ENCODE data around the gene CD2.

CD2 gene

GRCh38 chr1:116738673-116739370 lies 15.4 kb upstream of the CD2 start:
- Histone ChIP-seq H3K4ac (ENCODE audit: low read length) (no peak overlapping the region), H3K79me1 (ENCODE audit: low read depth, low read length) (no peaks in the 10 kb centered on the region), H2AK5ac (ENCODE audit: low read depth, low read length) (no peak overlapping the region), H3K4me3 (ENCODE audit: low read length in 2 of 2) (no peak overlapping the region), H2BK5ac (ENCODE audit: low read length) (no peak overlapping the region), H3K36me3 (replicated peaks in 1 of 2; ENCODE audit: control insufficient read depth in 2 of 2, insufficient read depth in 2 of 2, low read length in 2 of 2) (no peaks in the 10 kb centered on the region), H2AFZ (ENCODE audit: low read length) (no peak overlapping the region), H3K18ac (ENCODE audit: low read length) (no peak overlapping the region), H2BK120ac (ENCODE audit: low read depth, low read length) (no peak overlapping the region), H3K23ac (ENCODE audit: low read depth, low read length, poor library complexity) (no peak overlapping the region), H2BK12ac (ENCODE audit: low read length) (no peak overlapping the region), H3K9me3 (replicated peaks in 1 of 2; ENCODE audit: control insufficient read depth in 2 of 2, insufficient read depth in 1 of 2, low read depth in 1 of 2, low read length in 2 of 2) (peaks cover 9 to 16% of the 10 kb centered on the region in 2 donors), H4K8ac (ENCODE audit: low read depth, low read length) (no peak overlapping the region), H3K14ac (ENCODE audit: low read length) (no peak overlapping the region), H3K27ac (replicated peaks; ENCODE audit: low read length) (no peak overlapping the region), H2BK15ac (ENCODE audit: low read length) (no peak overlapping the region), H4K91ac (ENCODE audit: low read depth, low read length, poor library complexity) (no peak overlapping the region), H3K4me2 (ENCODE audit: insufficient read depth, low read length, poor library complexity, severe bottlenecking) (no peak overlapping the region), H3K9ac (ENCODE audit: low read depth, low read length, poor library complexity) (no peak overlapping the region), H3K27me3 (ENCODE audit: control insufficient read depth in 3 of 3, insufficient read depth in 3 of 3, low read depth in 1 of 3, low read length in 3 of 3) (peaks cover 0 to 5% (median 0%) of the 10 kb centered on the region in 3 experiments), H3K4me1 (ENCODE audit: control insufficient read depth in 2 of 2, insufficient read depth in 1 of 2, low read depth in 1 of 2, low read length in 2 of 2) (peaks cover 0 to 2% of the 10 kb centered on the region in 2 donors)
- WGBS, 2 donors (ENCODE audit: extremely low coverage in 2 of 2, insufficient read length in 2 of 2, insufficient replicate concordance in 1 of 2) = no CpG with 5 or more reads among the region's 9 CpGs
- no peak for DNase-seq (ENCODE audit: low spot score)

DNA sequence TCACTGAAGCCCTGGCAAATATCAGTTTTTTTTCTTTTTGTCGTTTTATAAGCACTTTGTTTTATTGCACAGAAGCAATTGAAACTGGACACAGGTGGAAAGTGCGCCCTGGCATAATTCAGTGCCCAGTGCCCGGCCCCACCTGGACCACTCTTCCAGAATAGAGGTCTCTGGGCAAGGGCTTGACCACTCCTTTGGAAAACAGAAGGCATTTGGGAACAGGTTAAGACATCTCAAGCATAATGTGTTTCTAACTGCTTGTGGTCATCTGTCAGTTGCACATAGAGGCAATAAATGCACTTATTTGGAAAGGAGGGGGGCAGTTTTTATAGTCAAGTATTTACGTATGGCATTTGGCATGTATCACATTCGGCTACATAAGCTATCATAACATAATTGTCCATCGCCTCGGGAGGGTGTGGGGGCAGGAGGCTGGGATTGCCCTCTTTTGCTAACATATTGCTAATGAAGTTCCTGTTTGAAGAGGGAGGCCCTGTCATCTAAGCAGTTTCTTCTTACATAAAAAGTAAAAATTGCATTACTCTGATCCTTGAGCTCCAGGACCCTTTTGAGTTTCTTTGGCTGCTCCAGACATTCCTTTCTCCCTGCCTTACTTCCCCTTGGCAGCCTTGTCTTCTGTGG lies 14.7 kb upstream of the CD2 start:
- DNase-seq (ENCODE audit: low spot score) = no peak
- Histone ChIP-seq H2AK5ac (ENCODE audit: low read depth, low read length) (no peak overlapping the region), H3K27me3 (ENCODE audit: control insufficient read depth in 3 of 3, insufficient read depth in 3 of 3, low read depth in 1 of 3, low read length in 3 of 3) (peaks cover 0 to 5% (median 0%) of the 10 kb centered on the region in 3 experiments), H3K23ac (ENCODE audit: low read depth, low read length, poor library complexity) (no peak overlapping the region), H3K9me3 (replicated peaks in 1 of 2; ENCODE audit: control insufficient read depth in 2 of 2, insufficient read depth in 1 of 2, low read depth in 1 of 2, low read length in 2 of 2) (peaks cover 16 to 18% of the 10 kb centered on the region in 2 donors), H2BK5ac (ENCODE audit: low read length) (no peak overlapping the region), H3K4me2 (ENCODE audit: insufficient read depth, low read length, poor library complexity, severe bottlenecking) (no peak overlapping the region), H2BK12ac (ENCODE audit: low read length) (no peak overlapping the region), H3K27ac (replicated peaks; ENCODE audit: low read length) (no peak overlapping the region), H3K14ac (ENCODE audit: low read length) (no peak overlapping the region), H3K4ac (ENCODE audit: low read length) (no peak overlapping the region), H3K36me3 (replicated peaks in 1 of 2; ENCODE audit: control insufficient read depth in 2 of 2, insufficient read depth in 2 of 2, low read length in 2 of 2) (no peaks in the 10 kb centered on the region), H4K91ac (ENCODE audit: low read depth, low read length, poor library complexity) (no peak overlapping the region), H3K9ac (ENCODE audit: low read depth, low read length, poor library complexity) (no peak overlapping the region), H3K18ac (ENCODE audit: low read length) (no peak overlapping the region), H3K4me3 (ENCODE audit: low read length in 2 of 2) (no peak overlapping the region), H3K4me1 (ENCODE audit: control insufficient read depth in 2 of 2, insufficient read depth in 1 of 2, low read depth in 1 of 2, low read length in 2 of 2) (peaks cover 0 to 2% of the 10 kb centered on the region in 2 donors), H2BK120ac (ENCODE audit: low read depth, low read length) (no peak overlapping the region), H4K8ac (ENCODE audit: low read depth, low read length) (no peak overlapping the region), H3K79me1 (ENCODE audit: low read depth, low read length) (no peaks in the 10 kb centered on the region), H2AFZ (ENCODE audit: low read length) (no peak overlapping the region), H2BK15ac (ENCODE audit: low read length) (no peak overlapping the region)
- WGBS, 2 donors (ENCODE audit: extremely low coverage in 2 of 2, insufficient read length in 2 of 2, insufficient replicate concordance in 1 of 2) = no CpG with 5 or more reads among the region's 7 CpGs

DNA sequence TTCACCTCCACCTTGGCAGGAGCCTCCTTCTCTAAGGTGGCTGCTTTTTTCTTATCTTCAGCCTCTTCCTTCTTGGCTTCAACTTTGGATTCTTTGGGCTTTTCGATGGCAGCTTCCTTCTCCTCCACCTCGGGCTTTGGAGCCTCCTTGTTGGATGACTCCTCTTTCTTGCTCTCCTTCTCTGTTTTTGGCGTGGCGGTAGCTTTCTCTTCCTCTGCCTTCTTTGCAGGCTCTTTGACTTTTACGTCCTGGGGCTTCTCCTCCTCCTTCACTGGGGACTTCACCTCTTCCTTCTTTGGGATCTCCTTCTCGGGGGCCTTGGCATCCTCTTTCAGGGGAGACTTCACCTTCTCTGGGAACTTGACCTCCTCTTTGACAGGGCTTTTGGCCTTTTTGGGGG lies 13.9 kb upstream of the CD2 start:
- Histone ChIP-seq H3K27me3 (ENCODE audit: control insufficient read depth in 3 of 3, insufficient read depth in 3 of 3, low read depth in 1 of 3, low read length in 3 of 3) (peaks cover 0 to 5% (median 0%) of the 10 kb centered on the region in 3 experiments), H3K23ac (ENCODE audit: low read depth, low read length, poor library complexity) (no peak overlapping the region), H4K8ac (ENCODE audit: low read depth, low read length) (no peak overlapping the region), H2BK15ac (ENCODE audit: low read length) (no peak overlapping the region), H2BK12ac (ENCODE audit: low read length) (no peak overlapping the region), H3K9ac (ENCODE audit: low read depth, low read length, poor library complexity) (no peak overlapping the region), H2BK120ac (ENCODE audit: low read depth, low read length) (no peak overlapping the region), H4K91ac (ENCODE audit: low read depth, low read length, poor library complexity) (no peak overlapping the region), H3K9me3 (replicated peaks in 1 of 2; ENCODE audit: control insufficient read depth in 2 of 2, insufficient read depth in 1 of 2, low read depth in 1 of 2, low read length in 2 of 2) (peaks cover 19 to 21% of the 10 kb centered on the region in 2 donors), H2AK5ac (ENCODE audit: low read depth, low read length) (no peak overlapping the region), H3K18ac (ENCODE audit: low read length) (no peak overlapping the region), H3K79me1 (ENCODE audit: low read depth, low read length) (no peaks in the 10 kb centered on the region), H3K4me3 (ENCODE audit: low read length in 2 of 2) (no peak overlapping the region), H2AFZ (ENCODE audit: low read length) (no peak overlapping the region), H2BK5ac (ENCODE audit: low read length) (no peak overlapping the region), H3K36me3 (replicated peaks in 1 of 2; ENCODE audit: control insufficient read depth in 2 of 2, insufficient read depth in 2 of 2, low read length in 2 of 2) (no peaks in the 10 kb centered on the region), H3K4me2 (ENCODE audit: insufficient read depth, low read length, poor library complexity, severe bottlenecking) (no peak overlapping the region), H3K4ac (ENCODE audit: low read length) (no peak overlapping the region), H3K14ac (ENCODE audit: low read length) (no peak overlapping the region), H3K27ac (replicated peaks; ENCODE audit: low read length) (no peak overlapping the region), H3K4me1 (ENCODE audit: control insufficient read depth in 2 of 2, insufficient read depth in 1 of 2, low read depth in 1 of 2, low read length in 2 of 2) (peaks cover 0 to 2% of the 10 kb centered on the region in 2 donors)
- no peak for DNase-seq (ENCODE audit: low spot score)
- no CpG with 5 or more reads among the region's 6 CpGs for WGBS, 2 donors (ENCODE audit: extremely low coverage in 2 of 2, insufficient read length in 2 of 2, insufficient replicate concordance in 1 of 2)

- H3K9ac ChIP-seq (ENCODE audit: low read depth, low read length, poor library complexity) = no peak overlapping the region
- no peaks in the 10 kb centered on the region for H3K36me3 ChIP-seq (replicated peaks in 1 of 2; ENCODE audit: control insufficient read depth in 2 of 2, insufficient read depth in 2 of 2, low read length in 2 of 2)
- H3K4me3 ChIP-seq (ENCODE audit: low read length in 2 of 2) = no peak overlapping the region
- peaks cover 0 to 5% (median 0%) of the 10 kb centered on the region in 3 experiments for H3K27me3 ChIP-seq (ENCODE audit: control insufficient read depth in 3 of 3, insufficient read depth in 3 of 3, low read depth in 1 of 3, low read length in 3 of 3)
- no peak overlapping the region for H2BK120ac ChIP-seq (ENCODE audit: low read depth, low read length)
- no peak overlapping the region for H3K27ac ChIP-seq (replicated peaks; ENCODE audit: low read length)
- no peak overlapping the region for H3K14ac ChIP-seq (ENCODE audit: low read length)
- no peak overlapping the region for H3K23ac ChIP-seq (ENCODE audit: low read depth, low read length, poor library complexity)
- H2BK12ac ChIP-seq (ENCODE audit: low read length) = no peak overlapping the region
- H3K18ac ChIP-seq (ENCODE audit: low read length) = no peak overlapping the region
- no peak overlapping the region for H3K4ac ChIP-seq (ENCODE audit: low read length)
- H3K4me1 ChIP-seq (ENCODE audit: control insufficient read depth in 2 of 2, insufficient read depth in 1 of 2, low read depth in 1 of 2, low read length in 2 of 2) = peaks cover 0 to 2% of the 10 kb centered on the region in 2 donors
- H2BK15ac ChIP-seq (ENCODE audit: low read length) = no peak overlapping the region
- no peak for DNase-seq (ENCODE audit: low spot score)
- no peaks in the 10 kb centered on the region for H3K79me1 ChIP-seq (ENCODE audit: low read depth, low read length)
- no peak overlapping the region for H2BK5ac ChIP-seq (ENCODE audit: low read length)
- peaks cover 19 to 21% of the 10 kb centered on the region in 2 donors for H3K9me3 ChIP-seq (replicated peaks in 1 of 2; ENCODE audit: control insufficient read depth in 2 of 2, insufficient read depth in 1 of 2, low read depth in 1 of 2, low read length in 2 of 2)
- no peak overlapping the region for H4K8ac ChIP-seq (ENCODE audit: low read depth, low read length)
- no peak overlapping the region for H3K4me2 ChIP-seq (ENCODE audit: insufficient read depth, low read length, poor library complexity, severe bottlenecking)
- no peak overlapping the region for H2AK5ac ChIP-seq (ENCODE audit: low read depth, low read length)
- H4K91ac ChIP-seq (ENCODE audit: low read depth, low read length, poor library complexity) = no peak overlapping the region
- WGBS, 2 donors (ENCODE audit: extremely low coverage in 2 of 2, insufficient read length in 2 of 2, insufficient replicate concordance in 1 of 2) = no CpG with 5 or more reads among the region's 2 CpGs
- H2AFZ ChIP-seq (ENCODE audit: low read length) = no peak overlapping the region
Observed at GRCh38 chr1:116740746-116741145, 13.5 kb upstream of the CD2 start.
